ENCODE measurements around the gene ENC1. TPM values are rescaled to one million over a fixed set of nuclear protein-coding genes. Genes with fewer than 3 reads are reported as not detected.

Gene ENC1
- total RNA-seq, 1 donor from 2014 or later = 15.0 TPM

- no peaks in the 10 kb centered on the region for H3K27me3 ChIP-seq
- intact Hi-C loops (cut with DNase I) = no loop called here
Measured at GRCh38 chr5:74669821-74670220, 29.3 kb upstream of the ENC1 start.

GRCh38 chr5:74667396-74667795 lies 26.9 kb upstream of the ENC1 start:
- Histone ChIP-seq H3K36me3 (no peaks in the 10 kb centered on the region), H3K4me3 (no peak overlapping the region), H3K27me3 (no peaks in the 10 kb centered on the region), H3K4me1 (no peaks in the 10 kb centered on the region), H3K9me3 (no peaks in the 10 kb centered on the region), H3K27ac (no peak overlapping the region)
- DNase-seq (no peak), ATAC-seq (peak; percentile 84)
- intact Hi-C loops (cut with DNase I) = no loop called here
- TF ChIP-seq, protein P1, sequence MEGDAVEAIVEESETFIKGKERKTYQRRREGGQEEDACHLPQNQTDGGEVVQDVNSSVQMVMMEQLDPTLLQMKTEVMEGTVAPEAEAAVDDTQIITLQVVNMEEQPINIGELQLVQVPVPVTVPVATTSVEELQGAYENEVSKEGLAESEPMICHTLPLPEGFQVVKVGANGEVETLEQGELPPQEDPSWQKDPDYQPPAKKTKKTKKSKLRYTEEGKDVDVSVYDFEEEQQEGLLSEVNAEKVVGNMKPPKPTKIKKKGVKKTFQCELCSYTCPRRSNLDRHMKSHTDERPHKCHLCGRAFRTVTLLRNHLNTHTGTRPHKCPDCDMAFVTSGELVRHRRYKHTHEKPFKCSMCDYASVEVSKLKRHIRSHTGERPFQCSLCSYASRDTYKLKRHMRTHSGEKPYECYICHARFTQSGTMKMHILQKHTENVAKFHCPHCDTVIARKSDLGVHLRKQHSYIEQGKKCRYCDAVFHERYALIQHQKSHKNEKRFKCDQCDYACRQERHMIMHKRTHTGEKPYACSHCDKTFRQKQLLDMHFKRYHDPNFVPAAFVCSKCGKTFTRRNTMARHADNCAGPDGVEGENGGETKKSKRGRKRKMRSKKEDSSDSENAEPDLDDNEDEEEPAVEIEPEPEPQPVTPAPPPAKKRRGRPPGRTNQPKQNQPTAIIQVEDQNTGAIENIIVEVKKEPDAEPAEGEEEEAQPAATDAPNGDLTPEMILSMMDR (IDR thresholded peaks at IDR 0.05) = no peak

More at GRCh38 chr5:74669821-74670220, 29.3 kb upstream of the ENC1 start:
- no peaks in the 10 kb centered on the region for H3K9me3 ChIP-seq
- TF ChIP-seq, protein P1 (IDR thresholded peaks at IDR 0.05) = no peak
- DNase-seq (no peak), ATAC-seq (no peak)
- H3K27ac ChIP-seq = no peak overlapping the region
- no peaks in the 10 kb centered on the region for H3K36me3 ChIP-seq
- no peaks in the 10 kb centered on the region for H3K4me1 ChIP-seq
- H3K4me3 ChIP-seq = no peak overlapping the region

DNA sequence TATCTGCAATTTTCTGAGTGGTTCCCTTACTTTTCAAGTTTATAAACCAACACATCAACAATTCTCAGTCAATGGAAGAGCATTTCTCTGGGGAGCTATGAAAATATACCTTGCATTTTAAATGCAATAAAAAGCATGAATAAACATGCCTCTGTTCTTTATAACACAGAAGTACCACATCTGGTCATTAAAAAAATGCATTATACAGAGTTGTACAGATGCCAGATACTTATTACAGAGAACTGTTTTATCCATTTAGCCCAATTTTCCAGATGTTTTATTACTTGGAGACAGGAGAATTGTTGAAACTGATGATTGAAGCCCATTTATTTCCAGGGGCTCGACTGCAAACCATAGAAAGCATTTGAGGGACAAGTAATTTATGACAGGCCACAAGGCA lies 25.3 kb upstream of the ENC1 start:
- TF ChIP-seq, protein P1 (IDR thresholded peaks at IDR 0.05) = no peak

DNA sequence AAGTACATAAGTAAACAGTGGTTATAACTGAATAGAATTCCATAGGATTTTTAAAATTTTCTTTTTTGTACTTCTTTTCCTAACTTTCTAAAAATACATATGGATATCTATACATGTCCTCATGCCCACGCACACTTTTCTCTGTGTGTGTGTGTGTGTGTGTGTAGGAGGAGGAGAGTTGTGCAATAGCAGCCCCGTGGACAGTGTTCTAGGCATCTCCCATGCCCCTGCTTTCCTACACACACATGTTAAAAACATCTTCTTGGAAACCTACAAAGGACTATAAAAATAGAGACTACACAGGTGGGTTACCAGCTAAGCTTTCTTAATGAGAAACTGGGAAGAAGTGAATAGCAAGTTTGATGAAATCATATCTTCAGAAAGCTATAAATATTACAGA lies 24.7 kb upstream of the ENC1 start:
- Histone ChIP-seq H3K27me3 (no peaks in the 10 kb centered on the region), H3K36me3 (no peaks in the 10 kb centered on the region), H3K4me3 (no peak overlapping the region), H3K27ac (no peak overlapping the region), H3K9me3 (no peaks in the 10 kb centered on the region), H3K4me1 (no peaks in the 10 kb centered on the region)
- DNase-seq (no peak), ATAC-seq (peak; percentile 60)
- intact Hi-C loops (cut with DNase I) = no loop called here
- TF ChIP-seq, protein P1 (IDR thresholded peaks at IDR 0.05) = no peak

More for the DNA sequence above, 25.3 kb upstream of the ENC1 start:
- Histone ChIP-seq H3K4me3 (no peak overlapping the region), H3K27me3 (no peaks in the 10 kb centered on the region), H3K27ac (no peak overlapping the region), H3K36me3 (no peaks in the 10 kb centered on the region), H3K4me1 (no peaks in the 10 kb centered on the region), H3K9me3 (no peaks in the 10 kb centered on the region)
- no peak for ATAC-seq
- intact Hi-C loops (cut with DNase I) = no loop called here
- no peak for DNase-seq

GRCh38 chr5:74664551-74664950 lies 24.0 kb upstream of the ENC1 start:
- TF ChIP-seq, protein P1 (IDR thresholded peaks at IDR 0.05) = no peak
- no peak for ATAC-seq
- no peak overlapping the region for H3K4me3 ChIP-seq
- H3K27ac ChIP-seq = no peak overlapping the region
- H3K9me3 ChIP-seq = no peaks in the 10 kb centered on the region
- no peaks in the 10 kb centered on the region for H3K36me3 ChIP-seq
- no peaks in the 10 kb centered on the region for H3K4me1 ChIP-seq
- no peak for DNase-seq
- H3K27me3 ChIP-seq = no peaks in the 10 kb centered on the region
- intact Hi-C loops (cut with DNase I) = no loop called here

GRCh38 chr5:74660873-74661272 lies 20.3 kb upstream of the ENC1 start:
- intact Hi-C loops (cut with DNase I) = no loop called here
- Histone ChIP-seq H3K27me3 (no peaks in the 10 kb centered on the region), H3K9me3 (no peaks in the 10 kb centered on the region), H3K36me3 (no peaks in the 10 kb centered on the region), H3K27ac (no peak overlapping the region), H3K4me3 (no peak overlapping the region), H3K4me1 (no peaks in the 10 kb centered on the region)
- no peak for ATAC-seq
- TF ChIP-seq, protein P1 (IDR thresholded peaks at IDR 0.05) = no peak
- no peak for DNase-seq

Data from upper lobe of right lung (tissue), 1 donor.